HL-60 (cell line): ENCODE data around the gene NOS3.

Experiments
- DNase-seq, 2 experiments: peaks; one replicate each; pipeline ENCODE4 v3.0.0-alpha.2; 2010 to 2020; ENCODE audit warnings: low read depth in 1 of 2, low spot score in 1 of 2
- H3K27ac ChIP-seq: fragments of 250-450 bp; sonication (Bioruptor Pico); replicated peaks from 2 replicates; pipeline ENCODE4 v1.5.1; 2020; ENCODE audit warnings: mild to moderate bottlenecking, moderate library complexity
- H3K27me3 ChIP-seq: fragments of 250-450 bp; sonication (Bioruptor Pico); 2 replicates; pipeline ENCODE4 v1.5.1; 2021; ENCODE audit warnings: mild to moderate bottlenecking, moderate library complexity; ENCODE audit not compliant: insufficient read depth, poor library complexity, severe bottlenecking
- H3K4me3 ChIP-seq: replicated peaks from 2 replicates; pipeline ENCODE4 v1.5.1; 2011; ENCODE audit warnings: mild to moderate bottlenecking, control low read depth, low read length; ENCODE audit not compliant: insufficient read depth
- CTCF ChIP-seq: IDR thresholded peaks from one replicate; pipeline ENCODE4 v1.5.1; 2011; ENCODE audit warnings: low read length, control low read depth, inconsistent platforms; ENCODE audit not compliant: insufficient read depth
- GABPA ChIP-seq: IDR thresholded peaks from 2 replicates; pipeline ENCODE4 v1.6.1; 2012; ENCODE audit warnings: low read depth
- POLR2AphosphoS5 ChIP-seq: IDR thresholded peaks from 2 replicates; pipeline ENCODE4 v1.6.1; 2012; ENCODE audit warnings: low read depth
- REST ChIP-seq: IDR thresholded peaks from 2 replicates; pipeline ENCODE4 v1.6.1; 2012; ENCODE audit warnings: low read depth; ENCODE audit not compliant: insufficient replicate concordance
- SPI1 ChIP-seq: IDR thresholded peaks from 2 replicates; pipeline ENCODE4 v1.6.1; 2012; ENCODE audit warnings: low read depth, mild to moderate bottlenecking, borderline replicate concordance

The NOS3 gene

GRCh38 chr7:150966002-150966401, 24.8 kb upstream of the NOS3 start:
- H3K4me3 ChIP-seq = no peak overlapping the region
- H3K27ac ChIP-seq = no peak overlapping the region
- no peak for DNase-seq
- H3K27me3 ChIP-seq = peaks cover 22% of the 10 kb centered on the region
- no peak for TF ChIP-seq CTCF
- no peak for TF ChIP-seq REST
- no peak for TF ChIP-seq POLR2AphosphoS5
- no peak for TF ChIP-seq SPI1
- TF ChIP-seq GABPA = no peak

- H3K4me3 ChIP-seq = no peak overlapping the region
- TF ChIP-seq POLR2AphosphoS5 (no peak), GABPA (no peak), CTCF (no peak)
- DNase-seq = no peak
- no peak overlapping the region for H3K27ac ChIP-seq
- peaks cover 23% of the 10 kb centered on the region for H3K27me3 ChIP-seq
Observed at GRCh38 chr7:150967349-150967748, 23.5 kb upstream of the NOS3 start.

GRCh38 chr7:150968056-150968733, 22.6 kb upstream of the NOS3 start:
- H3K27me3 ChIP-seq = peaks cover 32% of the 10 kb centered on the region
- H3K4me3 ChIP-seq = no peak overlapping the region
- DNase-seq = no peak
- TF ChIP-seq GABPA (no peak), CTCF (no peak), SPI1 (no peak), POLR2AphosphoS5 (no peak), REST (no peak)
- no peak overlapping the region for H3K27ac ChIP-seq
